HG03280 (cell line): Measurements from ENCODE around the gene CACNB1.

Experiments used
- ATAC-seq: cut with Tn5 transposase; IDR thresholded peaks from one replicate; pipeline ENCODE4 v1.9.1; 2021; ENCODE audit warnings: mild to moderate bottlenecking, moderate library complexity; ENCODE audit not compliant: unreplicated experiment

Gene CACNB1

GRCh38 chr17:39225959-39226683 lies 28.7 kb upstream of the CACNB1 start:
- ATAC-seq = no peak

GRCh38 chr17:39225308-39225958 lies 28.0 kb upstream of the CACNB1 start, which contains the start of gene STAC2:
Gene STAC2, minus strand, starts transcription at chr17:39225945. Its CDS starts 443 bp downstream, at chr17:39225502.
- ATAC-seq = no peak

GRCh38 chr17:39224778-39225307 lies 27.4 kb upstream of the CACNB1 start:
- ATAC-seq = no peak

GRCh38 chr17:39223907-39224777 lies 26.7 kb upstream of the CACNB1 start:
- ATAC-seq = no peak

- ATAC-seq = no peak
Observed at GRCh38 chr17:39222866-39223834, 25.7 kb upstream of the CACNB1 start.

GRCh38 chr17:39222151-39222550 lies 24.7 kb upstream of the CACNB1 start:
- no peak for ATAC-seq

GRCh38 chr17:39221572-39221971 lies 24.1 kb upstream of the CACNB1 start:
- ATAC-seq = no peak

GRCh38 chr17:39219647-39220154 lies 22.2 kb upstream of the CACNB1 start:
- ATAC-seq = no peak

GRCh38 chr17:39218906-39219305 lies 21.4 kb upstream of the CACNB1 start:
- ATAC-seq = no peak

- no peak for ATAC-seq
Observed at GRCh38 chr17:39217734-39218369, 20.4 kb upstream of the CACNB1 start.

GRCh38 chr17:39213852-39214251 lies 16.4 kb upstream of the CACNB1 start:
- ATAC-seq = no peak

GRCh38 chr17:39212841-39213480 lies 15.5 kb upstream of the CACNB1 start:
- no peak for ATAC-seq

- no peak for ATAC-seq
Observed at GRCh38 chr17:39212195-39212810, 14.8 kb upstream of the CACNB1 start.

- no peak for ATAC-seq
Observed at GRCh38 chr17:39210093-39210434, 12.6 kb upstream of the CACNB1 start.

- no peak for ATAC-seq
Observed at GRCh38 chr17:39209317-39210092, 12.0 kb upstream of the CACNB1 start.

GRCh38 chr17:39208893-39209292 lies 11.4 kb upstream of the CACNB1 start:
- no peak for ATAC-seq

- ATAC-seq = no peak
Observed at GRCh38 chr17:39208136-39208535, 10.7 kb upstream of the CACNB1 start.

- ATAC-seq = no peak
Observed at GRCh38 chr17:39205112-39205526, 7.7 kb upstream of the CACNB1 start.
